OCI-LY1 (cell line): ENCODE data around the gene MFSD2B.

Source experiments
- H2AFZ ChIP-seq: fragments of 200-600 bp; sonication (generic), shearing (Covaris generic); 2 replicates; pipeline ENCODE4 v1.6.0; 2014; ENCODE audit warnings: antibody characterized with exemption, mild to moderate bottlenecking, low read length
- H3F3A ChIP-seq: fragments of 200-600 bp; sonication (generic), shearing (Covaris generic); 2 replicates; pipeline ENCODE4 v1.6.0; 2014; ENCODE audit warnings: mild to moderate bottlenecking, antibody characterized with exemption, low read length, moderate library complexity; ENCODE audit not compliant: insufficient read depth
- H3K27ac ChIP-seq: fragments of 200-600 bp; sonication (generic); 2 replicates; pipeline ENCODE4 v1.5.1; 2014; ENCODE audit warnings: low read length, mixed run types, mild to moderate bottlenecking, low read depth; ENCODE audit not compliant: poor library complexity, severe bottlenecking
- H3K27me3 ChIP-seq: fragments of 200-600 bp; sonication (generic); 2 replicates; pipeline ENCODE4 v1.6.0; 2014; ENCODE audit warnings: antibody characterized with exemption, mild to moderate bottlenecking, low read length, moderate library complexity; ENCODE audit not compliant: insufficient read depth
- H3K36me3 ChIP-seq: fragments of 200-600 bp; sonication (generic); 2 replicates; pipeline ENCODE4 v1.6.1; 2014; ENCODE audit warnings: mild to moderate bottlenecking, antibody characterized with exemption, low read length, moderate library complexity, mixed read lengths; ENCODE audit not compliant: insufficient read depth
- H3K4me1 ChIP-seq: fragments of 200-600 bp; sonication (generic); 2 replicates; pipeline ENCODE4 v1.5.1; 2014; ENCODE audit warnings: mild to moderate bottlenecking, low read length, moderate library complexity; ENCODE audit not compliant: insufficient read depth, severe bottlenecking
- H3K4me2 ChIP-seq: fragments of 200-600 bp; sonication (generic), shearing (Covaris generic); 2 replicates; pipeline ENCODE4 v1.6.1; 2014; ENCODE audit warnings: low read length
- H3K4me3 ChIP-seq: fragments of 200-600 bp; sonication (generic); 2 replicates; pipeline ENCODE4 v1.5.1; 2014; ENCODE audit warnings: low read length, low read depth, mild to moderate bottlenecking, mixed read lengths; ENCODE audit not compliant: poor library complexity, severe bottlenecking
- H3K79me2 ChIP-seq: fragments of 200-600 bp; shearing (Covaris generic); 2 replicates; pipeline ENCODE4 v1.6.1; 2016; ENCODE audit warnings: mixed run types, low read length, mixed read lengths; ENCODE audit not compliant: insufficient read depth
- H3K9ac ChIP-seq: fragments of 200-600 bp; sonication (generic), shearing (Covaris generic); 2 replicates; pipeline ENCODE4 v1.6.1; 2014; ENCODE audit warnings: mild to moderate bottlenecking, low read length, mixed read lengths
- H3K9me2 ChIP-seq: fragments of 200-600 bp; sonication (generic), shearing (Covaris generic); 2 replicates; pipeline ENCODE4 v1.6.1; 2014; ENCODE audit warnings: low read depth, mild to moderate bottlenecking, low read length, mixed read lengths
- H3K9me3 ChIP-seq: fragments of 200-600 bp; shearing (Covaris generic); 2 replicates; pipeline ENCODE4 v1.6.1; 2014; ENCODE audit warnings: low read length, mixed read lengths
- H4K20me1 ChIP-seq: fragments of 200-600 bp; sonication (generic), shearing (Covaris generic); 2 replicates; pipeline ENCODE4 v1.6.0; 2016; ENCODE audit warnings: mild to moderate bottlenecking, low read length; ENCODE audit not compliant: insufficient read depth
- CTCF ChIP-seq: fragments of 200-600 bp; sonication (generic), shearing (Covaris generic); IDR thresholded peaks from 2 replicates; pipeline ENCODE4 v1.5.1; 2017; ENCODE audit warnings: mild to moderate bottlenecking, antibody characterized with exemption, low read length, moderate library complexity, mixed read lengths
- EZH2 ChIP-seq: fragments of 200-600 bp; sonication (generic), shearing (Covaris generic); IDR thresholded peaks from 2 replicates; pipeline ENCODE4 v1.8.0; 2017; ENCODE audit warnings: borderline replicate concordance, mixed run types, mild to moderate bottlenecking, antibody characterized with exemption, low read length, moderate library complexity, mixed read lengths

The MFSD2B gene

GRCh38 chr2:24024996-24025663 lies 15.2 kb downstream of the MFSD2B start:
- no peak overlapping the region for H3K9ac ChIP-seq

GRCh38 chr2:24026233-24026632 lies 16.3 kb downstream of the MFSD2B start:
- no peak for TF ChIP-seq CTCF
- TF ChIP-seq EZH2: no peak
- Histone ChIP-seq H3K36me3 (peaks cover 48% of the 10 kb centered on the region), H4K20me1 (no peaks in the 10 kb centered on the region), H3K4me1 (no peaks in the 10 kb centered on the region), H3K9me3 (no peaks in the 10 kb centered on the region), H3K4me2 (no peak overlapping the region), H2AFZ (no peak overlapping the region), H3K79me2 (no peaks in the 10 kb centered on the region), H3K9ac (no peak overlapping the region), H3K27me3 (no peaks in the 10 kb centered on the region), H3K9me2 (no peaks in the 10 kb centered on the region), H3K27ac (no peak overlapping the region), H3F3A (no peaks in the 10 kb centered on the region), H3K4me3 (no peak overlapping the region)

More at GRCh38 chr2:24024996-24025663, 15.2 kb downstream of the MFSD2B start:
- H4K20me1 ChIP-seq: no peaks in the 10 kb centered on the region
- no peaks in the 10 kb centered on the region for H3K9me3 ChIP-seq
- H3K9me2 ChIP-seq: no peaks in the 10 kb centered on the region
- H3K4me2 ChIP-seq: no peak overlapping the region
- no peak overlapping the region for H3K4me3 ChIP-seq
- H2AFZ ChIP-seq: no peak overlapping the region
- peaks cover 37% of the 10 kb centered on the region for H3K36me3 ChIP-seq
- no peaks in the 10 kb centered on the region for H3F3A ChIP-seq
- no peaks in the 10 kb centered on the region for H3K79me2 ChIP-seq
- no peaks in the 10 kb centered on the region for H3K4me1 ChIP-seq
- no peak overlapping the region for H3K27ac ChIP-seq
- H3K27me3 ChIP-seq: no peaks in the 10 kb centered on the region
- TF ChIP-seq CTCF: no peak
- no peak for TF ChIP-seq EZH2

- no peaks in the 10 kb centered on the region for H3K9me3 ChIP-seq
- H4K20me1 ChIP-seq: no peaks in the 10 kb centered on the region
- no peak overlapping the region for H3K4me3 ChIP-seq
- no peaks in the 10 kb centered on the region for H3F3A ChIP-seq
- H3K9ac ChIP-seq: no peak overlapping the region
- H3K4me2 ChIP-seq: no peak overlapping the region
- peaks cover 5% of the 10 kb centered on the region for H3K4me1 ChIP-seq
- H3K27ac ChIP-seq: no peak overlapping the region
- no peaks in the 10 kb centered on the region for H3K27me3 ChIP-seq
- H3K36me3 ChIP-seq: peaks cover 38% of the 10 kb centered on the region
- peaks cover 19% of the 10 kb centered on the region for H3K79me2 ChIP-seq
- TF ChIP-seq EZH2 (no peak), CTCF (no peak)
- no peaks in the 10 kb centered on the region for H3K9me2 ChIP-seq
- no peak overlapping the region for H2AFZ ChIP-seq
These were observed 29.1 kb downstream of the MFSD2B start for GRCh38 chr2:24038786-24039499.
